Right lobe of liver (tissue), 4 donors: ENCODE results near the gene SWAP70.

ENCODE experiments used
- POLR2A ChIP-seq: fragments of 450-650 bp; IDR thresholded peaks from one replicate; pipeline ENCODE4 v1.6.1; 2017; ENCODE audit warnings: antibody characterized with exemption, mild to moderate bottlenecking
- TF ChIP-seq, protein P1 (sequence below), 4 donors: fragments of 200-600 bp in 3 of 4; fragments of 450-650 bp in 1 of 4; IDR thresholded peaks; one replicate each; pipeline versions ENCODE4 v1.5.1 to v1.8.0; 2016 to 2022; ENCODE audit warnings: antibody characterized with exemption in 4 of 4, mild to moderate bottlenecking in 2 of 4
- donor health status: DM: no; HTN: no; CAD: no.
- donor health status: DM: no; HTN: no; CAD: no.
- donor health status: DM: no; HTN: yes; CAD: no.

DNA sequence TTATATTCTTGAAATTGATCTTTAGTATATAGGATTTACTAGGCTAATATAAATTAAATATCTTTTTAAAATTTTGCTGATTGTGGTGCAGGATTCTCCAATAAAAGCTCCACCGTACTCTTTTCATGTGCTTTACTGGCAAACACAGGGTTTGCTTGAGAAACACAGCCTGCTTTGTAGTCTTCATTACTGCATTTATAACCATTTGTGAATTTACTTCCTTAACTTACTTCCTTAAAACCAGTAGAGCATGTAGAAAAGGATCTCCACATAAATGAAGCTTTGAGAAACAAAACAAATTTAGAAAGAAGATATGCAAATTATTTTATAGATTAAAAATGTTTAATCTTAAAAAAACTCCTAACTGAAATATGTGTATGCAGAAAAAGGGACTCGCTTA, 28.8 kb downstream of the SWAP70 start:
- TF ChIP-seq, protein P1, sequence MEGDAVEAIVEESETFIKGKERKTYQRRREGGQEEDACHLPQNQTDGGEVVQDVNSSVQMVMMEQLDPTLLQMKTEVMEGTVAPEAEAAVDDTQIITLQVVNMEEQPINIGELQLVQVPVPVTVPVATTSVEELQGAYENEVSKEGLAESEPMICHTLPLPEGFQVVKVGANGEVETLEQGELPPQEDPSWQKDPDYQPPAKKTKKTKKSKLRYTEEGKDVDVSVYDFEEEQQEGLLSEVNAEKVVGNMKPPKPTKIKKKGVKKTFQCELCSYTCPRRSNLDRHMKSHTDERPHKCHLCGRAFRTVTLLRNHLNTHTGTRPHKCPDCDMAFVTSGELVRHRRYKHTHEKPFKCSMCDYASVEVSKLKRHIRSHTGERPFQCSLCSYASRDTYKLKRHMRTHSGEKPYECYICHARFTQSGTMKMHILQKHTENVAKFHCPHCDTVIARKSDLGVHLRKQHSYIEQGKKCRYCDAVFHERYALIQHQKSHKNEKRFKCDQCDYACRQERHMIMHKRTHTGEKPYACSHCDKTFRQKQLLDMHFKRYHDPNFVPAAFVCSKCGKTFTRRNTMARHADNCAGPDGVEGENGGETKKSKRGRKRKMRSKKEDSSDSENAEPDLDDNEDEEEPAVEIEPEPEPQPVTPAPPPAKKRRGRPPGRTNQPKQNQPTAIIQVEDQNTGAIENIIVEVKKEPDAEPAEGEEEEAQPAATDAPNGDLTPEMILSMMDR (IDR thresholded peaks at IDR 0.05) = no peak
- TF ChIP-seq POLR2A = no peak
